HG02852 (cell line): Measurements from ENCODE around the gene RNU7-1.

Experiments
- ATAC-seq: cut with Tn5 transposase; IDR thresholded peaks from one replicate; pipeline ENCODE4 v1.9.1; 2021; ENCODE audit warnings: mild to moderate bottlenecking, moderate library complexity; ENCODE audit not compliant: unreplicated experiment

Gene RNU7-1

GRCh38 chr12:6936636-6937480, 6.8 kb upstream of the RNU7-1 start:
- ATAC-seq, result peak; percentile 9

- peak; percentile 88 for ATAC-seq
Measured at GRCh38 chr12:6937481-6938352, 5.9 kb upstream of the RNU7-1 start.

- ATAC-seq, result no peak
Measured at GRCh38 chr12:6938353-6939190, 5.0 kb upstream of the RNU7-1 start.

- no peak for ATAC-seq
Measured at GRCh38 chr12:6939191-6939540, 4.5 kb upstream of the RNU7-1 start.

GRCh38 chr12:6941267-6941666, 2.3 kb upstream of the RNU7-1 start:
- ATAC-seq, result no peak

GRCh38 chr12:6941782-6942181, 1.8 kb upstream of the RNU7-1 start:
- ATAC-seq, result no peak

- ATAC-seq, result no peak
Measured at GRCh38 chr12:6942331-6942665, 1.3 kb upstream of the RNU7-1 start.

- ATAC-seq, result peak; percentile 28
Measured at GRCh38 chr12:6943389-6943721, 261 bp upstream of the RNU7-1 start.

- peak; percentile 48 for ATAC-seq
Measured at GRCh38 chr12:6944381-6945186, 968 bp downstream of the RNU7-1 start.

GRCh38 chr12:6945613-6946012, 2.0 kb downstream of the RNU7-1 start:
- no peak for ATAC-seq

- peak; percentile 25 for ATAC-seq
Measured at GRCh38 chr12:6946033-6946919, 2.7 kb downstream of the RNU7-1 start.

- ATAC-seq, result no peak
Measured at GRCh38 chr12:6946920-6947374, 3.3 kb downstream of the RNU7-1 start.

GRCh38 chr12:6947615-6948014, 4.0 kb downstream of the RNU7-1 start:
- ATAC-seq, result no peak

GRCh38 chr12:6948873-6949594, 5.4 kb downstream of the RNU7-1 start:
- no peak for ATAC-seq

GRCh38 chr12:6950401-6950801, 6.8 kb downstream of the RNU7-1 start:
- ATAC-seq, result no peak

- no peak for ATAC-seq
Measured at GRCh38 chr12:6950811-6951540, 7.4 kb downstream of the RNU7-1 start, which contains the start of gene PTPN6. PTPN6 (plus strand) TSS chr12:6951356; CDS start chr12:6951513, 157 bp downstream.

GRCh38 chr12:6951551-6952120, 8.0 kb downstream of the RNU7-1 start:
- no peak for ATAC-seq
